ENCODE results near the gene CCNY. TPM values are rescaled to one million over a fixed set of nuclear protein-coding genes. Genes with fewer than 3 reads are reported as not detected.
"Not testable (repeated sequence)": the region's sequence is repeated elsewhere in the genome, so short reads cannot be mapped to it uniquely, and the experiment has no call there.

Gene CCNY
- total and polyA plus RNA-seq, 4 donors = 57.7 to 112 (median 76.1) TPM

DNA sequence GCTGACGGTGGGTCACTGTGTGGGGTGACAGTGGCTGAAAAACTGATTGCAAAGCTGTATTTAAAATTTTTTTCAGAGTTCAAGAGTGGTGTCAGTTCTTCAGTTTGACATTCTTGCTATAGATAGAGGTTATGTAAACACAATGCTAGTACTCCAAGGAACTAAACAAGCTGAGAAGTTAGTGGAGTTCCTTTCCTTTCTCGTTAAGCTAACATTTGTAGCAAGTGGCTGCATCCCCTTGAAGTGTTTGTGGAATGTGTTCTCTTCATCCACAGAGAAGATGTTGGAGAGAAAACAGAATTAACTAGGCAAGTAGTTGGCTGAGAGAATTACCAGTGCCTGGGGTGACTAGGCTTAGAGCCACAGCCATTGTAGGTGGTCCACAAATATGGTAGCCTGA lies 15.8 kb downstream of the CCNY start:
- no peaks in the 10 kb centered on the region for H3K27me3 ChIP-seq (ENCODE audit: control insufficient read depth, insufficient read depth, low read length)
- no peak for DNase-seq (ENCODE audit: low read depth in 4 of 6, low spot score in 6 of 6)
- H3K4me1 ChIP-seq (ENCODE audit: control insufficient read depth, insufficient read depth, low read length) = peaks cover 11% of the 10 kb centered on the region
- H3K27ac ChIP-seq (ENCODE audit: low read depth, low read length) = no peak overlapping the region
- WGBS (ENCODE audit: insufficient coverage) = 100% methylated on average over 1 of the region's 2 CpGs
- no peaks in the 10 kb centered on the region for H3K36me3 ChIP-seq (ENCODE audit: control insufficient read depth, insufficient read depth, low read length)
- H3K4me3 ChIP-seq (ENCODE audit: low read depth, low read length) = no peak overlapping the region
- H3K9me3 ChIP-seq (ENCODE audit: control insufficient read depth, insufficient read depth, low read length) = no peaks in the 10 kb centered on the region

DNA sequence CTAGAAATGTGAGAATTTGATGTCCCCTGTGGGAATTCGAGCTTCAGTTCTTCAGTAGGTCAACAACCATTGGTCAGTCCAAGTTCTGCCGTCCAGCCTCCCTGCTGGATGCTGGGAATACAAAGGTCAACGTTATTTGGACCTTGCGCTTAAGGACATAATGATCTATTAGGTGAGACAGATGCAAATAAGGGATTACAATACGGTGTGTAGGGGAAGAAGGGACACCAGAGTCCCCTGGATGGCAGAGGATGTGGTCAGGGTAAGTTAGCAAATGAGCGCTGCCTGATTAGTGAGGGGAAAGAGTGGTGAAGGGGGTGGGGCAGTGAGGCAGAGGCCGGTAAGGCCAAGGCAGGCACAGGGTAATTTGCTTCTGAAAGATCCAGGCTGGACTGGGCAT lies 16.2 kb downstream of the CCNY start:
- Histone ChIP-seq H3K27ac (ENCODE audit: low read depth, low read length) (no peak overlapping the region), H3K27me3 (ENCODE audit: control insufficient read depth, insufficient read depth, low read length) (no peaks in the 10 kb centered on the region), H3K36me3 (ENCODE audit: control insufficient read depth, insufficient read depth, low read length) (no peaks in the 10 kb centered on the region), H3K9me3 (ENCODE audit: control insufficient read depth, insufficient read depth, low read length) (no peaks in the 10 kb centered on the region), H3K4me1 (ENCODE audit: control insufficient read depth, insufficient read depth, low read length) (peaks cover 10% of the 10 kb centered on the region), H3K4me3 (ENCODE audit: low read depth, low read length) (no peak overlapping the region)
- no peak for DNase-seq (ENCODE audit: low read depth in 4 of 6, low spot score in 6 of 6)
- 90% methylated on average over 6 of the region's 7 CpGs for WGBS (ENCODE audit: insufficient coverage)

- Histone ChIP-seq H3K27me3 (ENCODE audit: control insufficient read depth, insufficient read depth, low read length) (no peaks in the 10 kb centered on the region), H3K27ac (ENCODE audit: low read depth, low read length) (no peak overlapping the region), H3K4me3 (ENCODE audit: low read depth, low read length) (no peak overlapping the region), H3K36me3 (ENCODE audit: control insufficient read depth, insufficient read depth, low read length) (no peaks in the 10 kb centered on the region), H3K4me1 (ENCODE audit: control insufficient read depth, insufficient read depth, low read length) (peaks cover 7% of the 10 kb centered on the region), H3K9me3 (ENCODE audit: control insufficient read depth, insufficient read depth, low read length) (no peaks in the 10 kb centered on the region)
- DNase-seq (ENCODE audit: low read depth in 4 of 6, low spot score in 6 of 6) = no peak
- 80% methylated on average over 2 of the region's 2 CpGs for WGBS (ENCODE audit: insufficient coverage)
Measured at GRCh38 chr10:35353395-35353794, 17.1 kb downstream of the CCNY start.

DNA sequence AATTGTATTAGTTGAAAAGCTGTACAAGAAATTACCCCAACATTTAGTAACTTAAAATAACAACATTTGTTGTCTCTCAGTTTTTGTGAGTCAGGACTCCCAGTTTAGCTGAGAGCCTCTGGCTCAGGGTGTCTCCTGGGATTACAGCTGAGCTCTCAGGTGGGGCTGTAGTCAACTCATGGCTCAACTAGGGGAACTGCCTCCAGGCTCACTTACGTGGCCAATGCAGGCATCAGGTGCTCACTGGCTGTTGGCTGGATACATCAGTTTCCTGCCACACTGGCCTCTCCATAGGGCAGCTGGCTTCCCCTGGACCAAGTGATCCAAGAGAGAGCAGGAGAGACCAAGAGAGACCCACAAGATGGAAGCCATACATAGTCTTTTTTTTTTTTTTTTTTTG lies 17.5 kb downstream of the CCNY start:
- H3K4me1 ChIP-seq (ENCODE audit: control insufficient read depth, insufficient read depth, low read length) = peaks cover 5% of the 10 kb centered on the region
- H3K27ac ChIP-seq (ENCODE audit: low read depth, low read length) = no peak overlapping the region
- no peak overlapping the region for H3K4me3 ChIP-seq (ENCODE audit: low read depth, low read length)
- H3K27me3 ChIP-seq (ENCODE audit: control insufficient read depth, insufficient read depth, low read length) = no peaks in the 10 kb centered on the region
- no peak for DNase-seq (ENCODE audit: low read depth in 4 of 6, low spot score in 6 of 6)
- no peaks in the 10 kb centered on the region for H3K36me3 ChIP-seq (ENCODE audit: control insufficient read depth, insufficient read depth, low read length)
- WGBS (ENCODE audit: insufficient coverage) = 80% methylated on average over 1 of the region's 1 CpG
- no peaks in the 10 kb centered on the region for H3K9me3 ChIP-seq (ENCODE audit: control insufficient read depth, insufficient read depth, low read length)

DNA sequence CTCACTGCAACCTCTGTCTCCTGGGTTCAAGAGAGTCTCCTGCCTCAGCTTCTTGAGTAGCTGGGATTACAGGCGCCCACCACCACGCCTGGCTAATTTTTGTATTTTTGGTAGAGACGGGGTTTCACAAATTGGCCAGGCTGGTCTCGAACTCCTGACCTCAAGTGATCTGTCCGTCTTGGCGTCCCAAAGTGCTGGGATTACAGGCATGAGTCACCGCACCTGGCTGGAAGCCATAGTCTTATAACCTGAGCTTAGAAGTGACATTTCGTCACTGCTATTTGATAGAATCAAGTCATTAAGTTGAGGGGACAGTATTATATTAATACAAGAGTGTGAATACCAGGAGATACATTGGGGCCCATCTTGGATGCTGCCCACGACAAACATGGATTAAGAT lies 17.9 kb downstream of the CCNY start:
- not testable (repeated sequence) for H3K4me1 ChIP-seq (ENCODE audit: control insufficient read depth, insufficient read depth, low read length); DNase-seq (ENCODE audit: low read depth in 4 of 6, low spot score in 6 of 6); H3K36me3 ChIP-seq (ENCODE audit: control insufficient read depth, insufficient read depth, low read length); H3K4me3 ChIP-seq (ENCODE audit: low read depth, low read length); H3K9me3 ChIP-seq (ENCODE audit: control insufficient read depth, insufficient read depth, low read length); H3K27me3 ChIP-seq (ENCODE audit: control insufficient read depth, insufficient read depth, low read length); H3K27ac ChIP-seq (ENCODE audit: low read depth, low read length)
- WGBS (ENCODE audit: insufficient coverage) = 94% methylated on average over 8 of the region's 9 CpGs

- no peak overlapping the region for H3K27ac ChIP-seq (ENCODE audit: low read depth, low read length)
- no peak for DNase-seq (ENCODE audit: low read depth in 4 of 6, low spot score in 6 of 6)
- H3K4me1 ChIP-seq (ENCODE audit: control insufficient read depth, insufficient read depth, low read length) = peaks cover 2% of the 10 kb centered on the region
- H3K4me3 ChIP-seq (ENCODE audit: low read depth, low read length) = no peak overlapping the region
- H3K27me3 ChIP-seq (ENCODE audit: control insufficient read depth, insufficient read depth, low read length) = no peaks in the 10 kb centered on the region
- no peaks in the 10 kb centered on the region for H3K36me3 ChIP-seq (ENCODE audit: control insufficient read depth, insufficient read depth, low read length)
- no peaks in the 10 kb centered on the region for H3K9me3 ChIP-seq (ENCODE audit: control insufficient read depth, insufficient read depth, low read length)
- 76% methylated on average over 3 of the region's 9 CpGs for WGBS (ENCODE audit: insufficient coverage)
Measured at GRCh38 chr10:35355971-35356724, 19.8 kb downstream of the CCNY start.

GRCh38 chr10:35356725-35357092 lies 20.4 kb downstream of the CCNY start:
- Histone ChIP-seq H3K36me3 (ENCODE audit: control insufficient read depth, insufficient read depth, low read length) (no peaks in the 10 kb centered on the region), H3K27ac (ENCODE audit: low read depth, low read length) (no peak overlapping the region), H3K27me3 (ENCODE audit: control insufficient read depth, insufficient read depth, low read length) (no peaks in the 10 kb centered on the region), H3K4me3 (ENCODE audit: low read depth, low read length) (no peak overlapping the region), H3K4me1 (ENCODE audit: control insufficient read depth, insufficient read depth, low read length) (peaks cover 2% of the 10 kb centered on the region), H3K9me3 (ENCODE audit: control insufficient read depth, insufficient read depth, low read length) (no peaks in the 10 kb centered on the region)
- 62% methylated on average over 2 of the region's 2 CpGs for WGBS (ENCODE audit: insufficient coverage)
- DNase-seq (ENCODE audit: low read depth in 4 of 6, low spot score in 6 of 6) = no peak

- H3K36me3 ChIP-seq (ENCODE audit: control insufficient read depth, insufficient read depth, low read length) = peaks cover 8% of the 10 kb centered on the region
- H3K27me3 ChIP-seq (ENCODE audit: control insufficient read depth, insufficient read depth, low read length) = no peaks in the 10 kb centered on the region
- no CpG with 5 or more reads among the region's 2 CpGs for whole genome bisulfite sequencing (ENCODE audit: insufficient coverage)
- no peak overlapping the region for H3K27ac ChIP-seq (ENCODE audit: low read depth, low read length)
- no peaks in the 10 kb centered on the region for H3K4me1 ChIP-seq (ENCODE audit: control insufficient read depth, insufficient read depth, low read length)
- H3K9me3 ChIP-seq (ENCODE audit: control insufficient read depth, insufficient read depth, low read length) = no peaks in the 10 kb centered on the region
- H3K4me3 ChIP-seq (ENCODE audit: low read depth, low read length) = no peak overlapping the region
- no peak for DNase-seq (ENCODE audit: low read depth in 4 of 6, low spot score in 6 of 6)
Measured at GRCh38 chr10:35359056-35359455, 22.7 kb downstream of the CCNY start.

DNA sequence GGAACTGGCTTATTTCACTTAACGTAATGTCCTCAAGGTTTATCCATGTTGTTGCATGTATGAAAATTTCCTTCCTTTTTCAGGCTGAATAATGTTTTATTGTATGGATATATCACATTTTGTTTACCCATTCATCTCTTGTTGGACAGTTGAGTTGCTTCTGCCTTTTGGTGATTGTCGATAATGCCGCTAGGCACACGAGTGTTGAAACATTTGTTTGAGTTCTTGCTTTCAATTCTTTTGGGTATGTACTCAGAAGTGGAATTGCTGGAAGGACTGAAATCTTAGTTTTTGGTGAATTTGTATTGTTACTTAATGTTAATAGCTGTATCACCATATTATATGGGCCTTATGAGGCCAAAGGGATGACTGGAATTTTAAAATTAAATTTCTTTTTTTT lies 23.6 kb downstream of the CCNY start:
- Histone ChIP-seq H3K4me3 (ENCODE audit: low read depth, low read length) (no peak overlapping the region), H3K27ac (ENCODE audit: low read depth, low read length) (no peak overlapping the region), H3K4me1 (ENCODE audit: control insufficient read depth, insufficient read depth, low read length) (no peaks in the 10 kb centered on the region), H3K36me3 (ENCODE audit: control insufficient read depth, insufficient read depth, low read length) (peaks cover 8% of the 10 kb centered on the region), H3K27me3 (ENCODE audit: control insufficient read depth, insufficient read depth, low read length) (no peaks in the 10 kb centered on the region), H3K9me3 (ENCODE audit: control insufficient read depth, insufficient read depth, low read length) (no peaks in the 10 kb centered on the region)
- no peak for DNase-seq (ENCODE audit: low read depth in 4 of 6, low spot score in 6 of 6)
- WGBS (ENCODE audit: insufficient coverage) = no CpG with 5 or more reads among the region's 4 CpGs

GRCh38 chr10:35362701-35363350 lies 26.5 kb downstream of the CCNY start:
- no peak overlapping the region for H3K4me3 ChIP-seq (ENCODE audit: low read depth, low read length)
- peaks cover 8% of the 10 kb centered on the region for H3K36me3 ChIP-seq (ENCODE audit: control insufficient read depth, insufficient read depth, low read length)
- H3K27ac ChIP-seq (ENCODE audit: low read depth, low read length) = no peak overlapping the region
- no peaks in the 10 kb centered on the region for H3K27me3 ChIP-seq (ENCODE audit: control insufficient read depth, insufficient read depth, low read length)
- peaks cover 3% of the 10 kb centered on the region for H3K4me1 ChIP-seq (ENCODE audit: control insufficient read depth, insufficient read depth, low read length)
- no peak for DNase-seq (ENCODE audit: low read depth in 4 of 6, low spot score in 6 of 6)
- WGBS (ENCODE audit: insufficient coverage) = 95% methylated on average over 41 of the region's 41 CpGs
- H3K9me3 ChIP-seq (ENCODE audit: control insufficient read depth, insufficient read depth, low read length) = no peaks in the 10 kb centered on the region

Data from spinal cord (tissue), 10 donors.